Body of pancreas (tissue), 4 donors: ENCODE data around the gene ADAMTS16. TPM values are rescaled to one million over a fixed set of nuclear protein-coding genes. Genes with fewer than 3 reads are reported as not detected.
A peak's percentile ranks its signal among the peaks of the same experiment; 100 is the strongest.

Experiments used
- ATAC-seq: fragments of 150-250 bp; one replicate; pipeline ENCODE4 v1.9.1; 2016
- DNase-seq, 4 donors: peaks; one replicate each; pipeline ENCODE4 v3.0.0-alpha.2; 2019
- H3K27ac ChIP-seq, 4 donors: fragments of 200-600 bp; sonication (generic); 1 replicate in 3 of 4; 2 replicates in 1 of 4; pipeline versions ENCODE4 v1.5.1 to v1.6.1; 2016 to 2019; ENCODE audit warnings: mild to moderate bottlenecking in 1 of 4, mixed read lengths in 1 of 4, moderate library complexity in 1 of 4
- H3K27me3 ChIP-seq, 2 donors: fragments of 200-600 bp; sonication (generic); one replicate each; pipeline ENCODE4 v1.6.0; 2016; ENCODE audit warnings: mild to moderate bottlenecking in 1 of 2
- H3K36me3 ChIP-seq, 2 donors: fragments of 200-600 bp; sonication (generic); replicated peaks in 1 of 2; 2 replicates each; pipeline ENCODE4 v1.5.1; 2016; ENCODE audit warnings: low read depth in 2 of 2; ENCODE audit not compliant: insufficient read depth in 1 of 2
- H3K4me1 ChIP-seq: fragments of 200-600 bp; sonication (generic); one replicate; pipeline ENCODE4 v1.6.0; 2016
- H3K4me3 ChIP-seq, 2 donors: fragments of 200-600 bp; sonication (generic); 1 replicate in 1 of 2; 2 replicates in 1 of 2; pipeline ENCODE4 v1.5.1; 2016 to 2019
- H3K9me3 ChIP-seq, 3 donors: fragments of 200-600 bp; sonication (generic); 1 replicate in 2 of 3; 2 replicates in 1 of 3; pipeline ENCODE4 v1.5.1; 2016
- POLR2A ChIP-seq, 3 donors: fragments of 450-650 bp; IDR thresholded peaks; one replicate each; pipeline ENCODE4 v1.6.1; 2016; ENCODE audit warnings: antibody characterized with exemption in 3 of 3, mild to moderate bottlenecking in 2 of 3
- WGBS, 2 donors: methylation state at CpG; one replicate each; pipeline ENCODE4 v1.1.5; 2017; 5-methylcytosine and 5-hydroxymethylcytosine counted together
- intact Hi-C: fragments of 100-400 bp; cut with DNase I; formaldehyde crosslinking; loops from one replicate; pipeline ENCODE4 v1.15.1; 2023
- total RNA-seq, 2 donors: library from RNA; depleted of rRNA; stranded (reverse); fragments of >200 nt; gene quantifications; one replicate each; pipeline ENCODE4 v1.1.0, GENCODE V29; 2016
- TF ChIP-seq, protein P1 (sequence below), 7 experiments: fragments of 450-650 bp in 4 of 7; fragments of 200-600 bp in 3 of 7; sonication (generic) in 3 of 7; IDR thresholded peaks; one replicate each; pipeline ENCODE4 v1.5.1; 2016 to 2019; ENCODE audit warnings: antibody characterized with exemption in 7 of 7

Gene ADAMTS16
- total RNA-seq, 2 donors from 2014 or later, result 1.8 to 5.6 TPM

DNA sequence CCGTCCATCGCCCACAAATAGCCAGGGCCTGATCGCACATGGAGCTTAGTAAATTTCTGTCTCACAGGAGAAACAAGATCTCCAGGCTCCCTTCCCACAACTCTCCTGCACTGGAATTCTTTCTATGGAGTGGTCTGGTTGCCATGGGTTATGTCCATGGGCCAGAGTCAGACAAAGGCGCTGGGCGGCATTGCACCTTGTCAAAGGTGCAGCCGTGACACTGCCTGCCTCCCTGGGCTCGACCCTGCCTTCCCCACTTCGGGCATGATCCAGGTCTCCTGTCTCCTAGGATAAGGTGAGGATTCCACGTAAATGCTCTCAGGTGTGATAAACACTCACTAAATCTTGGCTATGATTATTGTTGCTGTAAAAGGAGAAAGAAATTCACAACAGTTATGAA lies 130.0 kb downstream of the ADAMTS16 start:
- no peak for ATAC-seq
- Histone ChIP-seq H3K4me3 (no peak overlapping the region), H3K36me3 (no peaks in the 10 kb centered on the region), H3K4me1 (peaks cover 15% of the 10 kb centered on the region), H3K27me3 (no peaks in the 10 kb centered on the region), H3K9me3 (no peaks in the 10 kb centered on the region), H3K27ac (no peak overlapping the region)
- no peak for TF ChIP-seq POLR2A (IDR thresholded peaks at IDR 0.05)
- 76 to 96% methylated on average over 8 to 9 of the region's 9 CpGs for WGBS, 2 donors
- intact Hi-C loops, result no loop called here
- DNase-seq, result no peak

DNA sequence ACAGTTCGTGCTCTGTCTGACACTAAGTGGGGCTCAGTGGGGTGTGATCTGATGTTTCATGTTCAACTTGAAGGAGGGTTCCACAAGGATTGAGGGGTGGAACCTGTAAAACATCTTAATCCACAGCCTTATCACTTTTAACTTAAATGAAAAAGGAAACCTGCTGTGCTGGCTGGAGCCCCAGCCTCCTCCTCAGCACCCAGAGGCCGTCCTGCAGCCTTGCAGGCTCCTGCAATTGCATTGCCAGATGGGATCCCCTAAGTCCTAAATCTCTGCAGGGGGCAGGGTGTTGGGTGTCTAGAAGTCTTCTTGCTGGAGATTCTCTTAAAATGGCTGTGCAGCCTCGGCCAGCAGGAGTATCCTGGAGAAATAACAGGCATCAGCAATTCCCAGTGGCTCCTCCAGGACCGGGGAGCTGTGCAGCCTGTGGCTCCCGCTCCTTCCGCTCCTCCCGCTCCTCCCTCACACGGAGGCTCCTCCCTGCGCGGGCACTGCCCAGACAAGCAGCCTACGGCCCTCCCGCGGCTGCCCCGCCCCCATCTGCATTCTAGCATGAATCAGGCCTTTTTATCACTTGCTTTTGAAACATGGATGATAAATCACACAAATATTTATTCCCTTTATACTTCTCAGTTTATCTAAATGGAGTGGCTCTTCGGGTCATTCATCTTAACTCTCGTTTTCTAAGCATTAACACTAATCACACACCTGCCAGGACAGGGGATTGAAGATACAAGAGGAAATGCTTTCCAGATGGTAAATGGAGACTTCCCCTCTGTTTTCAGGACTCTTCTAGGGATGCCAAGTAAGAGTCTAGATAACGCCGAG lies 131.0 kb downstream of the ADAMTS16 start:
- 8 to 16% methylated on average over 18 of the region's 18 CpGs for WGBS, 2 donors
- DNase-seq (peak; percentile 81 to 86 (median 84)), ATAC-seq (peak; percentile 96)
- no peaks in the 10 kb centered on the region for H3K9me3 ChIP-seq
- no peaks in the 10 kb centered on the region for H3K27me3 ChIP-seq
- peak overlapping the region in 3 of 4 donors; percentile 19 to 63 (median 46) for H3K27ac ChIP-seq
- peaks cover 15% of the 10 kb centered on the region for H3K4me1 ChIP-seq
- no peaks in the 10 kb centered on the region for H3K36me3 ChIP-seq
- H3K4me3 ChIP-seq, result no peak overlapping the region
- TF ChIP-seq, protein P1, sequence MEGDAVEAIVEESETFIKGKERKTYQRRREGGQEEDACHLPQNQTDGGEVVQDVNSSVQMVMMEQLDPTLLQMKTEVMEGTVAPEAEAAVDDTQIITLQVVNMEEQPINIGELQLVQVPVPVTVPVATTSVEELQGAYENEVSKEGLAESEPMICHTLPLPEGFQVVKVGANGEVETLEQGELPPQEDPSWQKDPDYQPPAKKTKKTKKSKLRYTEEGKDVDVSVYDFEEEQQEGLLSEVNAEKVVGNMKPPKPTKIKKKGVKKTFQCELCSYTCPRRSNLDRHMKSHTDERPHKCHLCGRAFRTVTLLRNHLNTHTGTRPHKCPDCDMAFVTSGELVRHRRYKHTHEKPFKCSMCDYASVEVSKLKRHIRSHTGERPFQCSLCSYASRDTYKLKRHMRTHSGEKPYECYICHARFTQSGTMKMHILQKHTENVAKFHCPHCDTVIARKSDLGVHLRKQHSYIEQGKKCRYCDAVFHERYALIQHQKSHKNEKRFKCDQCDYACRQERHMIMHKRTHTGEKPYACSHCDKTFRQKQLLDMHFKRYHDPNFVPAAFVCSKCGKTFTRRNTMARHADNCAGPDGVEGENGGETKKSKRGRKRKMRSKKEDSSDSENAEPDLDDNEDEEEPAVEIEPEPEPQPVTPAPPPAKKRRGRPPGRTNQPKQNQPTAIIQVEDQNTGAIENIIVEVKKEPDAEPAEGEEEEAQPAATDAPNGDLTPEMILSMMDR (IDR thresholded peaks at IDR 0.05), result peak in 3 of 7 experiments; percentile 17 to 29 (median 28)
- no peak for TF ChIP-seq POLR2A (IDR thresholded peaks at IDR 0.05)
- intact Hi-C loops, result no loop called here

DNA sequence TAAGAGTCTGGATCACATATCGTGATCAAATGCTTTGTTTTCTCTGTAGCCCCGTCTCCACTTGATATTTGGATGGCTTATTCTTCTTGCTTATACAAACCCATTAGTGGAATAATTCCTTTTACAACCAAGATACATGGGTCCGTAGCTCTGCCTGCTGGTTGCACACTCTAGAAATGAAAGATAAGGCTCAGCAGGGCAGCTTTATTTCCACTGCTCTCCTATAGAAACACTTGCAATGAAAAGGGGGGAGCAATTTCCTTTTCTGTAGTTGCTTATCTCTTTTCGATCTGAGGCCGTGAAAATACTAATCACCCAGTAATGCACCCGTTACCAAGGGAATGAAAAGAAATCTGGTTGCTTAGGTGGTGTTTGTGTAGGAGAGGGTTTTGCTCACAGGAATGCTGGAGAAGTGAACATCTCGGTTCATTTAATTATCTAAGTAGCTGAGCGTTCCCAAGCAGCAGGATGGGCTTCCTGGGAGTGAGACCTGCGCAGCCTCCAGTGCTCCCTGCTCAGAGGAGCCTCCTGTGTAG lies 131.7 kb downstream of the ADAMTS16 start:
- Histone ChIP-seq H3K9me3 (no peaks in the 10 kb centered on the region), H3K4me1 (peaks cover 15% of the 10 kb centered on the region), H3K4me3 (no peak overlapping the region), H3K27me3 (no peaks in the 10 kb centered on the region), H3K27ac (peak overlapping the region in 3 of 4 donors; percentile 19 to 63 (median 46)), H3K36me3 (no peaks in the 10 kb centered on the region)
- 23 to 24% methylated on average over 9 of the region's 9 CpGs for WGBS, 2 donors
- DNase-seq (no peak), ATAC-seq (peak; percentile 24)
- intact Hi-C loops, result no loop called here
- TF ChIP-seq, protein P1 (IDR thresholded peaks at IDR 0.05), result no peak
- TF ChIP-seq POLR2A (IDR thresholded peaks at IDR 0.05), result no peak

DNA sequence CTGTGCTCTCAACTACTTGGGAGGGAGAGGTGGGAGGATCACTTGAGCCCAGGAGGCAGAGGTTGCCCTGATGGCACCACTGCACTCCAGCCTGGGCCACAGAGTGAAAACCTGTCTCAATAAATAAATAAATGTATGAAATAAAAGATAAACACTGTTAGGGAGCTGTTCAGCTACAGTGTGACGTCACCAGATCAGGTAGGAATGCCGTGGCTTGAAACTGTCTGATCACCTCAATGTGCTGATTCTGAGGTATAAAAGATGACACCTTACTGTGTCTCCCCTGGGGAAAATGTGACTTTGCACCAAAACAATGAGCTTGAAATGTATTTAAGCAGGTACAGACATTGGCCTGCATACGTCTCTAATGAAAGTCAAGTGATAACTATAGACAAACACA lies 133.3 kb downstream of the ADAMTS16 start:
- Histone ChIP-seq H3K4me1 (peaks cover 18% of the 10 kb centered on the region), H3K4me3 (no peak overlapping the region), H3K27ac (no peak overlapping the region), H3K27me3 (no peaks in the 10 kb centered on the region), H3K36me3 (no peaks in the 10 kb centered on the region), H3K9me3 (no peaks in the 10 kb centered on the region)
- WGBS, 2 donors, result 75 to 76% methylated on average over 3 of the region's 3 CpGs
- DNase-seq, result no peak
- intact Hi-C loops, result no loop called here
- no peak for TF ChIP-seq POLR2A (IDR thresholded peaks at IDR 0.05)
- TF ChIP-seq, protein P1 (IDR thresholded peaks at IDR 0.05), result no peak
- no peak for ATAC-seq

DNA sequence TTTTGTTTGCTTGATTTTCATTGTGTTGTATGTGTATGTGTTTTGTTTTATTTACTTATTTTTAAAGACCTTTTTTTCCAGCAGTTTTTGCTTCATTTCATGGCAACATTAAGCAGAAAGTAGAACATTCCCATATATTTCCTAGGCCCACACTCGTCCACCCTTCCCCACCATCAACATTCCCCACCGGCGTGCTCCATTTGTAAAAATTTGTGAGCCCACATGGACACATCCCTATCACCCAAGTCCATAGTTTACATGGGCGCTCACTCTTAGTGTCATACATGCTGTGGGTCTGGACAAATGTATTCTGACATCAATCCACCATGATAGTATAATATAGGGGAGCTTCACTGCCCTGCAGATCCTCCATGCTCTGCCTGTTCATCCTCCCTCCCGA lies 133.8 kb downstream of the ADAMTS16 start:
- intact Hi-C loops, result no loop called here
- Histone ChIP-seq H3K36me3 (no peaks in the 10 kb centered on the region), H3K9me3 (no peaks in the 10 kb centered on the region), H3K4me1 (peaks cover 18% of the 10 kb centered on the region), H3K4me3 (no peak overlapping the region), H3K27me3 (no peaks in the 10 kb centered on the region), H3K27ac (no peak overlapping the region)
- TF ChIP-seq POLR2A (IDR thresholded peaks at IDR 0.05), result no peak
- TF ChIP-seq, protein P1 (IDR thresholded peaks at IDR 0.05), result no peak
- ATAC-seq (no peak), DNase-seq (no peak)
- WGBS, 2 donors, result 83 to 84% methylated on average over 5 of the region's 5 CpGs
